ENCODE data around the gene PRM1.

Gene PRM1

DNA sequence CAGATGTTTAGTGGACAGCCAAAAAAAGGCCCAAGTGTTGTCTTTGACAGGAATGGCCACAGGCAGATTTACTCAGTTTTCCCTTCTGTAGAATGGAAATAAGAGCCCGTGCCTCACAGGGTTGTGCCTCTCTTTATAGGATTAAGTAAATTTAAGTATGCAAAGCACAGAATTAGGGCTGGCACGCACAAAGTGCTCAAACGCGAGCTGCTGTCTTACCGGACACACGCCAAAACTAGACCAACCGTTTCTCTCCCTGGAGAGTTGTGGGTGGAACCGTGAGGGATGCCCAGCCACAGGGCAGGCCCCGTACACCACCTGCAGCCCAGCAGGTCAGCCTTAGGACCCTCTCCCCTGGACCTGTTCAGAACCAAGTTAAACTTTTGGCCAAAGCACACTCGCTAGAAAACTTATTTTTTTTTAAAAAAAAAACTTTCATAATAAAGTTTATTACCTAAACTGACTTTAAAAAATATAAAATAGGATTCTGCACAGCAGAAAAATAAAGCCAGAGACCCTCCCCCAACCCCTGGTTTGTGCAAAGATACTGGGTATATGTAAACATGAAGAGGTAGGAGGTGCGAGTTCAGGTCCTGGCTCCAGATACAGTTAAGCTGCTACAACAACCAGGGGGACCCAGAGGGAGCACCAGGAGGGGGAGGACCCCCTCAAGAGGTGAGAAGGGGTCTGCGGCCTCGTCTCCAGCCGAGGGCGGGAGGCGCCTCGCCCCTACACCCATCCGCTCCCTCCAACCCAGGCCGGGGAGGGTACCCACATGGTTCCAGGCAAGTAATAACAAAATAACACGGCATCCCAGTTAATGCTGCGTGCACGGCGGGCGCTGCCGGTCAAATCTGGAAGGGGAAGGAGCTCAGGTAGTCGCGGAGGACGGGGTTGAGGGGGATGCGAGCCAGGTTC, 26.9 kb downstream of the PRM1 start:
- no peak for DNase-seq (ENCODE audit: low read depth)

- DNase-seq (ENCODE audit: low read depth) = peak; percentile 52
These were observed 27.8 kb downstream of the PRM1 start for GRCh38 chr16:11253009-11253994.

- no peak for DNase-seq (ENCODE audit: low read depth)
These were observed 28.6 kb downstream of the PRM1 start for GRCh38 chr16:11252482-11252931.

DNA sequence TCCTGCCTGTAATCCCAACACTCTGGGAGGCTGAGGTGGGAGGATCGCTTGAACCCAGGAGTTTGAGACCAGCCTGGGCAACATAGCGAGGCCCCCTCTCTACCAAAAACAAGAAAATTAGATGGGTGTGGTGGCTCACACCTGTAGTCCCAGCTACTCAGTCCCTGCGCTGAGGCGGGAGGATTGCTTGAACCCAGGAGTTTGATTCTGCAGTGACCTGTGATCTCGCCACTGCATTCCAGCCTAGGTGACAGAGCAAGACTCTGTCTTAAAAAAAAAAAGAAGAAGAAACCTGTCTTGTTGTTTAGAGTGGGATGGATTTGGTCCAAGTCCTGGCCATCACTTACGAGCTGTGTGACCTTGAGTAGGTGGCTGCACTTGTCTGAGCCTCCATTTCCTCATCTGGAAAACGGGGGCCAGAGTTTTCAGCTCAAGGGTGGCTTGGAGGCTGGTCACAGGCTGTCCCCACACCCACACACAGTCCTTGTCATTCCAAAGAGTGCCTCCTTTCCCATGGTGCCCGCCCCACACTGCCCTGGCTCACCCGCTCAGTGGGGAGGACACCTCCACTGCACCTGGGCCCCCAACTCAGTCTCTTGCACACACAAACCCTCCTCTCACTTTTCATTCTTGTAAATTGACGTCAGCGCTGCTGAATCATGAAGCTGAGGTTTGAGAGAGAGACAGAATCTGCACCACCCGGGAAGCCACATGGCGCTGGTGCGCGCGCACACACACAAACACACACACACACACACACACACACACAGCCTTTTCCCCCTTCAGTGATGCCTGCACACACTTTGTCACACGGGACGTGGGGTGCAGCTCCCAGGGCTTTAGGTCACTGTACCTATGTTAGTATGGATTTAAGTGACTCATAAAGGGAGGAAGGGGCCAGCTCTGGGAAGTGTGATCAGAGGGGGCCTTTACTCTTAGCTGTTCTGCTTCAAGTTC, 29.3 kb downstream of the PRM1 start:
- DNase-seq (ENCODE audit: low read depth) = peak; percentile 71

GRCh38 chr16:11250786-11251524, 30.2 kb downstream of the PRM1 start:
- DNase-seq (ENCODE audit: low read depth) = no peak

- DNase-seq (ENCODE audit: low read depth) = no peak
These were observed 30.9 kb downstream of the PRM1 start for GRCh38 chr16:11250091-11250785.

DNA sequence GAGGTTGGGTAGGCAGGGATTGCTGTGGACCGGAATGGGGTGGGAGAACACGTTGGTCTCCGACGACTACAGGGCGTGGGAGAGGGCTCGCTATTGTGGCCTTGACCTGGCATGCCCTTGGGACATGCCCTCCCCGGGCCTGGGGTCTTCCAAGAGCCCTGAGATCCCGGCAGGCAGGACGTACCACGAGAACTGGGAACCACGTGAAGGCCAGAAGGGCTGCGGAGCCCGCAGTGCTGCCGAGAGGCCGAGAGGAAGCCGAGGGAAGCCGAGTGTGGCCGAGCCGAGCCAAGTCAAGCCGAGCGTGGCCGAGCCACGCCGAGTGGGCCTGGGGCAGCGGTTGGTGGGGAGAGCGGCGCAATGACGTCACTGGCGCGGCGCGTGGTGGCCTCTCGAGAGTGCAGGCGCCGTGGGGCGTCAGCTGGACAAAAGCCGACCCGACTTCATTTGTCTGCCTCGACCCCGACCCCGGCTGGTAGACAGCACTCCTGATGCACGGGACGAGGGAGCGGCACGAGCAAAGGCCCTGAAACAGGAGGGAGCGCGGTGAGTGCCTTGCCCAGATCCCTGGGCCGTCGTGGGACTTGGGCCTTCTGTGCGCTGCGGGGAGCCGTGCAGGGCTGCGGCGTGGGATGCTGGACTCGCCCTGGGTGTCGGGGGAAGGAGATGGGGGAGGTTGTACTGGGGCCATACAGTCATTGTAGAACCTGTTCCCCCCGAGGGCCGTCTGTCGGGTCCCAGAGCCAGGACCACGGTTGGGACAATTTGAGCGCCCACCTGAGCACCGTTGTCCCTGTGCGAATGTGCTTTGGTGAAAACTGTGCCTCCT, 31.7 kb downstream of the PRM1 start:
- no peak for DNase-seq (ENCODE audit: low read depth)

GRCh38 chr16:11248133-11248532, 33.0 kb downstream of the PRM1 start:
- DNase-seq (ENCODE audit: low read depth) = no peak

- DNase-seq (ENCODE audit: low read depth) = no peak
These were observed 35.1 kb downstream of the PRM1 start for GRCh38 chr16:11245988-11246387.

DNA sequence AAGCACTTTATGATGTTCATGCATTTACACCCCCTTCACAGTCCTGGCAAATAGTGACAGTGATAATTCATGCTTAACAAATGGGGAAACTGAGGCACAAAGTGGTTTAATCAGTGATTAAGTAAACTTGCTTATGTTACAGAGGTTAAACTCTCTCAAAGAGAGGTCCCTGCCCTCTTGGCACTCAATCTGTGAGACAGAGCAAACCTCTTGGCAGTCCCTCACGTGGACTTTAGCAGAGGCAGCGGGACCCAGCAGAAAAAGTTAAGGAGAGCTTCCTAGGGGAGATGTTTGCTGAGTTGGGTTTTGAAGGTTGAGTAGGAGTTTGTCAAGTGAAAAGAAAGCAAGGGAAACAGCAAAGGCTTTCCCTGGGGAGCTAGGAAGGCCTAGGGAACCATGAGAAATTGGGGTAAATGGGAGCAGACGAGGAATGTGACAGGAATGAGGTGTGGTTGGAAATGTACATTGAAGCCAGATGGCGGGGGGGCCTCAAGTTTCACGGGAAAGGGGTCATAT, 35.9 kb downstream of the PRM1 start:
- no peak for DNase-seq (ENCODE audit: low read depth)

- DNase-seq (ENCODE audit: low read depth) = no peak
These were observed 38.5 kb downstream of the PRM1 start for GRCh38 chr16:11242658-11243057.

- no peak for DNase-seq (ENCODE audit: low read depth)
These were observed 39.5 kb downstream of the PRM1 start for GRCh38 chr16:11241480-11242204.

DNA sequence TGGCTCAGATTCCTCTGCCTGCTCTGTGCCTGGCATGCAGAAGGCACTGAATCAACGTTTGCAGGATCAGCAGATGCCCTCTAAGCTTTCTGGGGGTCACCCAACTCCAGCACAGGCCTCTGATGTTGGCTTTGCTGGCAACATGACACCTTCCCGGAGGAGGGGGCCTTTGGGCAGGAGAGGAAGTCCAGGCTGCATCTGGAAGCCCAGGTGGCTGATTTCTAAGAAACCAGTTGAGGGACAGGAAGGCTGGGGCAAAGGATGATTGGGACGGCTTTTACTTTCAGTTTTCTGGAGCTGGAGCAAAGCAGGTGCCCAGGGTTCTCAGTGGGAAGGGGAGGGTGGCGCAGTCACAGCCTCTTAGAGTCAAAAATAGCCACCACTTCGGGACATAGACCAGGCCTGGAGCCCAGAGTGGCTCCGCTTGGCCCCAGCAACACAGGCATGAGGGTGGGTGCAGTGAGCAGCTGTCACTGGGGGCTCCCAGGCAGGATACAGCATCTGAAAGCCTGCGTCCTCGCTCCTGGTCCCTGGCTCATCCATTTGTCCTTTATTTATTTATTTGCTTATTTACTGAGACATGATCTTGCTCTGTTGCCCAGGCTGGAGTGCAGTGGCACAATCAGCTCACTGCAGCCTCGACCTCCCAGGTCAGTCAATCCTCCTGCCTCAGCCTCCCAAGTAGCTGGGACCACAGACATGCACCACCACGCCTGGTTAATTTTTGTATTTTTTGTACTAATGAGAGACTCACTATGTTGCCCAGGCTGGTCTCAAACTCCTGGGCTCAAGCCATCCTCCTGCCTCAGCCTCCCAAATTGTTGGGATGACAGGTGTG, 40.3 kb downstream of the PRM1 start:
- DNase-seq (ENCODE audit: low read depth) = no peak

- DNase-seq (ENCODE audit: low read depth) = no peak
These were observed 41.2 kb downstream of the PRM1 start for GRCh38 chr16:11239644-11240632.

GRCh38 chr16:11238272-11239202, 42.6 kb downstream of the PRM1 start:
- DNase-seq (ENCODE audit: low read depth) = no peak

Data from T-helper 22 cell (primary cell).